ENCODE results near the gene PNPLA5.

PNPLA5 gene

GRCh38 chr22:43852573-43853327, 39.1 kb downstream of the PNPLA5 start:
- TF ChIP-seq, protein P1, sequence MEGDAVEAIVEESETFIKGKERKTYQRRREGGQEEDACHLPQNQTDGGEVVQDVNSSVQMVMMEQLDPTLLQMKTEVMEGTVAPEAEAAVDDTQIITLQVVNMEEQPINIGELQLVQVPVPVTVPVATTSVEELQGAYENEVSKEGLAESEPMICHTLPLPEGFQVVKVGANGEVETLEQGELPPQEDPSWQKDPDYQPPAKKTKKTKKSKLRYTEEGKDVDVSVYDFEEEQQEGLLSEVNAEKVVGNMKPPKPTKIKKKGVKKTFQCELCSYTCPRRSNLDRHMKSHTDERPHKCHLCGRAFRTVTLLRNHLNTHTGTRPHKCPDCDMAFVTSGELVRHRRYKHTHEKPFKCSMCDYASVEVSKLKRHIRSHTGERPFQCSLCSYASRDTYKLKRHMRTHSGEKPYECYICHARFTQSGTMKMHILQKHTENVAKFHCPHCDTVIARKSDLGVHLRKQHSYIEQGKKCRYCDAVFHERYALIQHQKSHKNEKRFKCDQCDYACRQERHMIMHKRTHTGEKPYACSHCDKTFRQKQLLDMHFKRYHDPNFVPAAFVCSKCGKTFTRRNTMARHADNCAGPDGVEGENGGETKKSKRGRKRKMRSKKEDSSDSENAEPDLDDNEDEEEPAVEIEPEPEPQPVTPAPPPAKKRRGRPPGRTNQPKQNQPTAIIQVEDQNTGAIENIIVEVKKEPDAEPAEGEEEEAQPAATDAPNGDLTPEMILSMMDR (IDR thresholded peaks at IDR 0.05; ENCODE audit: low read depth, low read length, missing control alignments): no peak

DNA sequence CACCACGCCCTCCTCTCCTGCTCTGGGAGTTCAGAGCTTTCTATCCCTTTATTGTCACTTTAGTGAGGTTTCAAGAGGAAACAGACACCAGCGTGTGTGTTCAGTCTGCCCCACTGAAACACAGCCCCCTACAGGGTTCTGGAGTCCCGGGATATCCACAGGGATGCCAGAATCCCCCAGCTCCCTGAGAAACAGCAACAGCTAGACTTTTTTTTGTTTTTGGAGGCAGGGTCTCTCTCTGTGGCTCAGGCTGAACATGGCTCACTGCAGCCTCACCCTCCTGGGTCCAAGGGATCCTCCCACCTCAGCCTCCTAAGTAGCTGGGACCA, 39.9 kb downstream of the PNPLA5 start:
- no peak for DNase-seq (ENCODE audit: extremely low read depth, low read depth)
- TF ChIP-seq, protein P1 (IDR thresholded peaks at IDR 0.05; ENCODE audit: low read depth, low read length, missing control alignments): no peak

More at GRCh38 chr22:43852573-43853327, 39.1 kb downstream of the PNPLA5 start:
- no peak for DNase-seq (ENCODE audit: extremely low read depth, low read depth)
- no peak overlapping the region for H3K4me3 ChIP-seq (replicated peaks; ENCODE audit: low read depth, low read length)

DNA sequence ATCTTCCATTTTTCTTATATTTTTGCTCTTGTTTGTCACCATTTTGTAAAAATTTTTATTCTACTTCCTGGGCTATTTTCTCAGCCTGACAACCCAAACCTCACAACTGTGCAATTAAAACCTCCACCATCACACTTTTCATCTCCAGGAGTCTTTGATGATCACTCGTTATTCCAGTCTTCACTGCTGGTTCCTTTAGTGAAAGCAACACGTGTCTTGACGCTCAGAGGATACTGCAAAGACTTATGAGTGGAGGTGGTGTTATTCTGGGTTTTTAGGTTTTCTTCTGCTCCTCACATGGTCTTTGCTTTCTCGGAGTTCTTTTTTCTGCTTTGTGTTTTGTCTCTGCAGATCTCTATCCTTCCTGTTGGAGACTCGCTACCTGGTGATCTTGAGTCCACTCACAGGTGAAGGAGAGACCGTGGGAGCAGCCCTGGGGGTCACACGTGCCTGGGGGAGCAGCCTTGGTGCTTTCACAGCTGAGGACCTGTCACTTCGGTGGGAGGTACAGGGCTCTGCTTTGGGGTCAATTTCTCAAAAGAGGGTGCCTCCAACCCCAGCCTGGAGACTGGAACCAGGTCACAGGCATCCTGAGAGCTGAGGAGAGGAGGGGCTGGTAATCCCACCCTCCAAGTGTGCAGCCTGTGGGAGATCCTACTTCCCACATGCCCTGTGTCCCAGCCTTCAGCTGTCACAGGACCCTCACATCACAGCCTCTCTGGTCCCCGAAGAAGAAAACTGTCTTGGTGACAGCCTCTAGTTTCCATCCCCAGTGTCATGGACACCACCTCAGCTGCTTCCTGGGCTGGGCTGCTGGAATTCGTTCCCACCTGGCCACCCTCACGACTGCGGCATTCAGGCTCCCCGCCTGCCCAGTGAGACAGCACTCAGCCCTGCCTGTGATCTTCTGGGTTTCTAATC, 40.5 kb downstream of the PNPLA5 start:
- no peak overlapping the region for H3K4me3 ChIP-seq (replicated peaks; ENCODE audit: low read depth, low read length)
- TF ChIP-seq, protein P1 (IDR thresholded peaks at IDR 0.05; ENCODE audit: low read depth, low read length, missing control alignments): no peak
- no peak for DNase-seq (ENCODE audit: extremely low read depth, low read depth)

More for the DNA sequence above, 39.9 kb downstream of the PNPLA5 start:
- H3K4me3 ChIP-seq (replicated peaks; ENCODE audit: low read depth, low read length): no peak overlapping the region

DNA sequence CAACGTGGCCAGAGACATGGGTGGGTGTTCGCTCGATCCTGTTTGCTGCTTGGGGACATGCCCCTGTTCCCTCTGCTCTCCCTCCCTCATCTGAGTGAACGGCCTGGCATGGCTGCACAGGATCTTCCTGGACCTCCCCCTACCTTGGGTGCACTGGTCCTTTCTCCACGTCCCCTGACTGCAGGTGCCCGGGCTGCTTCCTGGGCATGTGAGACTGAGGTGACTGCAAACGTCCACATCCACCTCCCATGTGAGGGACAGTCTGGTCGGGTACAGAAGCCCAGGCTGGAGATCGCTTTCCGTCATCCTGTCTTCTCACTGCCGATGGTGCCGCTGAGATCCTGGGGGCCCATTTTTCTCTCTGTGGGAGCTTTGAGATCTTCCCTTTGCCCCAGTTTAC, 41.3 kb downstream of the PNPLA5 start:
- no peak for DNase-seq (ENCODE audit: extremely low read depth, low read depth)
- H3K4me3 ChIP-seq (replicated peaks; ENCODE audit: low read depth, low read length): no peak overlapping the region
- TF ChIP-seq, protein P1 (IDR thresholded peaks at IDR 0.05; ENCODE audit: low read depth, low read length, missing control alignments): no peak

GRCh38 chr22:43849731-43850130, 42.1 kb downstream of the PNPLA5 start:
- H3K4me3 ChIP-seq (replicated peaks; ENCODE audit: low read depth, low read length): no peak overlapping the region
- TF ChIP-seq, protein P1 (IDR thresholded peaks at IDR 0.05; ENCODE audit: low read depth, low read length, missing control alignments): no peak
- DNase-seq (ENCODE audit: extremely low read depth, low read depth): no peak

- no peak for DNase-seq (ENCODE audit: extremely low read depth, low read depth)
- no peak overlapping the region for H3K4me3 ChIP-seq (replicated peaks; ENCODE audit: low read depth, low read length)
- TF ChIP-seq, protein P1 (IDR thresholded peaks at IDR 0.05; ENCODE audit: low read depth, low read length, missing control alignments): peak; percentile 43
Measured at GRCh38 chr22:43848366-43849171, 43.2 kb downstream of the PNPLA5 start.
